NCI-H187 treated with DMSO at 0.1 percent for 48 hours (cell line): ENCODE measurements around the gene ITPRIP.
A peak's percentile ranks its signal among the peaks of the same experiment; 100 is the strongest.

Source experiments
- DNase-seq: peaks from one replicate; lab custom pipeline; 2025; lab: John Stamatoyannopoulos, UW

The ITPRIP gene, protein sequence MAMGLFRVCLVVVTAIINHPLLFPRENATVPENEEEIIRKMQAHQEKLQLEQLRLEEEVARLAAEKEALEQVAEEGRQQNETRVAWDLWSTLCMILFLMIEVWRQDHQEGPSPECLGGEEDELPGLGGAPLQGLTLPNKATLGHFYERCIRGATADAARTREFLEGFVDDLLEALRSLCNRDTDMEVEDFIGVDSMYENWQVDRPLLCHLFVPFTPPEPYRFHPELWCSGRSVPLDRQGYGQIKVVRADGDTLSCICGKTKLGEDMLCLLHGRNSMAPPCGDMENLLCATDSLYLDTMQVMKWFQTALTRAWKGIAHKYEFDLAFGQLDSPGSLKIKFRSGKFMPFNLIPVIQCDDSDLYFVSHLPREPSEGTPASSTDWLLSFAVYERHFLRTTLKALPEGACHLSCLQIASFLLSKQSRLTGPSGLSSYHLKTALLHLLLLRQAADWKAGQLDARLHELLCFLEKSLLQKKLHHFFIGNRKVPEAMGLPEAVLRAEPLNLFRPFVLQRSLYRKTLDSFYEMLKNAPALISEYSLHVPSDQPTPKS

GRCh38 chr10:104337985-104338735 is at the start of gene ITPRIP:
ITPRIP (minus strand) TSS chr10:104338465; CDS start chr10:104316051, 22,414 bp downstream.
- DNase-seq, result no peak

DNA sequence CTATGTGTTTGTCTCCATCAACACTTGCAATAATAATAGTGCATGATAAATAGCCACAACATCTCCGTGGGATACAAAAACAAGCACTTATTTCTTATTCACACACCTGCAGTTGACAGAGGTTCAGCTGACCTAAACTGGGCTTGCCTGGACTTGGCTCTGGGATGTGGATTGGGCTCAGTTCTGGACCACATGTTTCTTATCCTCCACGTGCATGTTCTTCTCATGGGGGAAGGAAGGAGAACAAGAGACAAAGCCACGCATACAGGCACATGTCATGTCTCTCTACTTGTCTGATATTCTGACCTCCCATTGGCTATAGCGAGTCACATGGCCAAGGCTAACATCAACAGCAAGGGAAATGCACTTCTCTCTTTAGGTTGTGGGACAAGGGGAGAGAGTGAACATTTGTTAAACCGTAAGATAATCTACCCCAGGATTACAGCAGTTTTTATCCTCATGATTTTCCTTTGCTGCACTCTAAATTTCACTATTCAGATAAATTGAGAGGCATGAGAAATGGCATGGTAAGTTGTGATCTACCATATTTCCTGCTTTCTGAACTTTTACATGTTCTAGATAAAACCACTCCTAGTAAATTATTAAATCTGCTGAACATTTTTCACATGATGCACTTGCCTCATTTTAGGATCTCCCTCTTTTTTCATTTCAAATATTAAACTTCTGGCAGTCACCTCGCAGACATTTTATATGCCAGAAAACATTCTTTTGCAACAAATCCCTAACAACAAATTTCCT is 49.0 kb upstream of the ITPRIP start:
- DNase-seq, result no peak

DNA sequence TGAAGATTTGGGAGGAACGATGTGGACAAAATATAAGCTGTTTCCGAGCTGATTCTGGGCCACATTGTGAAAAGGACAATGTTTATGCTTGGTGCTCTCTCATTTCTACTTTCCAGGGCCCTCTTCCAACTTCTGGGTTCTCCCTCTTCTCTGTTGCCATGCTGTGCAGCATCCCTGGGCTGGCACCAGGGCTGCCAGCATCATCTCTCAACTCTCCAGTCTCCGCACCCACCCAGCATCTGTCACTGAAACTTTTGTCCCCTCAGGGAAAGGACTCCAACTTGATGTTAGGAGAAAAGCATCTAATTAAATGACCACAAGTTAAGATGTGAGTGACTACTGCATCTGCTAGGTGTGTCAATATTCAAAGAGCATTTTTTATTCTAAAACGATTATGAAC is 42.1 kb upstream of the ITPRIP start:
- no peak for DNase-seq

DNA sequence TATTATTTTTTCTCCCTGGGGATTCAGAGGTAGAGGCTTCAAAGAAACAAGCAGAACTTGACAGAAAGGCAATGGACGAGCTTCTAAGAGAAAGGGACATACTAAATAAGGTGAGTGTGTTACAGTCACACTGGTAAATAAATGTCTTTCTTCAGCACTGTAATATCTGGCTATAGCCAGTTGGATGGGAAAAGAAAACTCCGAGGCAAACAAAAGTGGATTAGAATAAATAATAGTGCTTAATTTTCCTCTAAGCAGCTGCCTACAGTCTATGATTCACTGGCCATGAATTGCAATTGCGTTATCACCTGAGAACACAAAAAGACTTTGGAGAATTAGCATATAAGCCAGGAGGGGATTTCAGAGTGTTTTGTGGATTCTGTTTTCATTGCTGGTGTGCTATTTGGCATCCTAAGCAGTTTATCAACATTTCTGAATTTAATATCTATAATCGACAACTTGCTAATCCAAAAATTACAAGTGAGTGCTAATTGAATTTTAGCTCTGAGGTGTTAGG is 38.6 kb upstream of the ITPRIP start:
- DNase-seq, result no peak

DNA sequence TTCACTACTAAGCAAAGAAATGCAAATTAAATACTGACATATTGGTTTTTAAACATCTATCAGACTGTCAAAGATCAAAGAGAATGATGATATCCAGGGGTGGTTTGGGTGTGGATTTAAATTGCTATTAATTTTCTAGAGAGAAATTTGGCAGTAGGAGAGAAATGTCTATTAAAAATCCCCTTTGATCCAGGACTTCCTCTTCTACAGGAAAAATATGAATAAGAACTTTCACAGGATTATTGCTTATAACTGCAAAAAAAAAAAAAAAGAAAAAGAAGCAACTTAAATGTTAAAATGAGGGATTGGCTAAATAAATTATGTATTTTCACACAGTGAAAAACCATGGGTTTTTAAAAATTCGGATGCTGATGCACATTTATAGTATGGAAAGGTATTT is 36.3 kb upstream of the ITPRIP start:
- DNase-seq, result no peak

DNA sequence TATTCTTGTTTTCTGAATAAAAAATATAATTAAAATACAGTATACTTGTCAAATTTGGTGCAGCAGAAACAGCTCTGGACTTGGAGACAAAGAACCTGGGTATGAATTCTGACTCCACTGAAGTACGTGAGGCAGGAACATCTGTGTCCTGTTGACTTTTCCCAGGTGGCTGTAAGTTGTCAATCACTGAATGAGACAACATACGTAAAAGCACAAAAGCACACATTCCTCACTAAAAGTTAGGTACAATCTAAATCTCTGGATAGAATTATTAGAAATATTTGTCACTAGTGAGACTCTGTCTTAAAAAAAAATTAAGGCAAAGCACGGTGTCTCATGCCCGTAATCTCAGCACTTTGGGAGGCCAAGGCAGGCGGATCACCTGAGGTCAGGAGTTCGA is 33.5 kb upstream of the ITPRIP start:
- no peak for DNase-seq

DNA sequence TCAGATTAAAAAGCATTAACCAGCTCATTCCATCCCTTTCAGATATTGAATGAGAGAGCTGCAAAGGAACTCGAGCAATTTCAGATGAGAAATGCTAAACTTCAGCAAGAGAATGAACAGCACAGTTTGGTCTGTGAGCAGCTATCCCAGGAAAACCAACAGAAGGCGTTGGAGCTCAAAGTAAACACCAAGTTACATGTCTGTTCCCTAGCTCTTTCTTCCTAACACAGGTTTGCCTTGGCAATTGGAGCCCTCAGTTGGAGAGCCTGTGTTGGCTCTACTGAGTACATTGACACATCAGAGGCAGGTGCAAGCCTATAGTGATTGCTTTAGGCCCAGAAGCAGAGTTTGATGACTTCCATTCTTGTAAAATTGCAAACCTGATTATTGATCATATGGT is 30.1 kb upstream of the ITPRIP start:
- no peak for DNase-seq

DNA sequence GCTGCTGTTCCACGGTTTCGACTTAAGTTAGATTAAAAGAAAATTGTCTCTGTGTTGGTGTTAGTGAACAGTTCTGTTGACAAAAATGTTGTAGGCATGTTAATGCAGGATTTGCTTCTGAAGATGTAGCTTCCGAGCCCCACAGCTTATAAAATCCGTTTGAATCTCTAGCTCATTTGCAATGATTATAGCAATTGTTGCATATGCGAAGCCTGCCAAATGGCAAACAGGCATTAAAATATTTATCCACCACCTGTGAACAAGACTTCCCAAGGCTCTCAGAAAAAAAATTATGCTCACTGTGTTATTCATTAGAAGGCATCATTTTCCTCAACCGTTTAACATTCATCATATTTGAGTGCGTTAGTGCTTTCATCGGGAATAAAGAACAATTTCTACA is 29.6 kb upstream of the ITPRIP start:
- no peak for DNase-seq

- no peak for DNase-seq
Measured at GRCh38 chr10:104359811-104360210, 21.5 kb upstream of the ITPRIP start.

DNA sequence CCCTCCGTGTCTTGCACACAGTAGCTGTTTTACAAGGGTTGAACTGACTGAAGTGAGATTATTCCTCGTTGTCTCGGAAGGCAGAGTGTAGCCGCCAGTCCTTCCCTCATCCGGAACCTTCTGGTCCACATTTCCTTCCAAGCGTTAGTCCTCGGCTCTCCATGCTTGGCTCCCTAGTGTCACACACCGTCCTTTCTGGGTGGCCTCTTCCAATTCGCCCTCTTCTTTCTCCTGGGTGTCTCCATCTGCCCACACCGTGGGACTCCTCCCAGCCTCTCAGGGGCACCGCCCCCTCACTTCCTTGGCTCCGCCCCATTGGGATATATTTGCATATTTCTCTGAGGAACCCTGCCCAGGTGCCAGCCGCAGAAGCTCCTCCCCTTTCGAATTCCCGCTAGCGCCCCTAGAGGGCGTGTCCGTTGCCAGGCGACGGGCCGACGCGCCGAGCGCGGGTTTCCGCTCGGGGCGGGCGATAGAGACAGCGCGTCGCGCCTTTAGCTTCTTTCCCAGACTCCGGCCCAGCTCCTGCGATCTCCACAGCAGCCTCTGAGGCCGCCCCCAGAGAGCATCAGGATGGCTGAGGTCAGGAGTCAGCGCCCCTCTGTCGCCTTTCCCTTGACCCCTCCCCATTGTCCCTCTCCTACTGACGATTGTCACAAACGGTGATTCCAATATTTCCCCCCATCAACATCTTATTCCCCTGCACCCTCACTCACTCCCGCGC is 15.2 kb upstream of the ITPRIP start, which contains the start of gene CFAP58:
Gene CFAP58, plus strand, starts transcription at position 509 of the 724 bp plus-strand sequence. Its CDS starts 65 bp downstream, at position 574.
- DNase-seq, result peak; percentile 7

DNA sequence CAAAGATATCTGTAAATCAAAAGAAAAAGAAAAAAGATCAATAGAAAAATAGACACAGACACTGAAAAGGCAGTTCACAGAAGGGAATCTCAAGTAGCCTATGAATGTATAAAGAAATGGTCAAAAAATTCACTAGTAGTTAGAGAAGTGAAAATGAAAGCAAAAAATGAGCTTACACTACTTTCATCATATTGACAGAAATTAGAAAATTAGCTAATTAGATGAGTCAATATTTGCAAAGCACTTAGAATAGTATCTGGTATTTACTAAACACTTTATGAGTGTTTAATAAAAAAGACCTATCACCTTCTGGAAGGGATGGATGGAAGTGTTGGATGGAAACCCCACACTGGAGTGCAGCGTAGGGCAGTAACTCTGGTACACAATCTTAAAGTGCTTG is 13.7 kb upstream of the ITPRIP start:
- no peak for DNase-seq

DNA sequence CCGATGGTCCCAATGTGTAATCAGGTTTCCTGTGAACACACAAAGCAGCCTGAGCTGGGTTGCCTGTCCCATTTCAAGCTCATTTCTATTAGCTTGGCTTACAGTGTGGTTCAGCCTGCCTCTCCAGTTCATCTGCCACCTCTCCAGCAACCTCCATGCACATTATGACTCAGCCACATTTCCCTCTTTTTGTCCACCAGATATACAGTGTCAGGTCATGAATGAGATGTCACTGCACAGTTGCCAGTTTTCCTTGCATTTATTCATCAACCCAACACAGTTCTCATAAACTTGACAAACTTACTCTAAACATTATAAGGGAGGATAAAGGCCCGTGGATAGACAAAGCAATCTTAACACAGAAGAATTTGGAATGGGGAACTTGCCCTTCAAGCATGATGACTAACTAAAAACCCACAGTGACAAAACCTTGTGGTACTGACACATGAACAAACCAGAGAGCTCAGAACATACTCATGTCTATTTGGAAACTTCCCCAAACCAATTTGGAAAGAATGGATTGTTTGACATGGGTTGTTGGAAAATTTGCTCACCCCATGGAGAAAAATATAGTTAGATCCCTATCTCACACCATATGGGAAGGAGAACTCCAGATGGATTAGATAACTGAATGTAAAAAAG is 12.9 kb upstream of the ITPRIP start:
- DNase-seq, result no peak

DNA sequence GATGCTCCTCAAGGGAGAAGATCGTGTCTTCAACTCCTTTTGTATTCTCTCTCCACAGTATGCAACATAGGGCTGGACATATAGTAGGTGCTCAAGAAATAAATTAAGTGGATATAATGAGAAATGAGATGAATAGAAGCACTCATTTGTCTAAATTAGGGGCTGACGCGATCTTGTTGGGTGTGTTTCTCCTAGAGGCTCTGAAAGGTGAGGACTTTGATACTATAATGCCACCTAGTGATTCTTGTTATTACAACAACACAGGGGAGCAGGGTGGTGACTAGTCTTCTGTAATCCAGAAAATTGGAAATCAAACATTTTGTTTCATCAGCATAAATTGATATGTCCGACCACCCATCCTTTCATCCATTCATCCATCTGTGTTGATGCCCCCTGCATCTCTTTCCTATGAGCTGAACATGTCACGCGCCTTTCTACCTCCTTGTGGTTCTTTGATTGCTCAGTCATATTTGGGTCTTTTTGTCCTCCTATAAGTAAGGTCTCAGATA is 11.9 kb upstream of the ITPRIP start:
- peak; percentile 2 for DNase-seq

DNA sequence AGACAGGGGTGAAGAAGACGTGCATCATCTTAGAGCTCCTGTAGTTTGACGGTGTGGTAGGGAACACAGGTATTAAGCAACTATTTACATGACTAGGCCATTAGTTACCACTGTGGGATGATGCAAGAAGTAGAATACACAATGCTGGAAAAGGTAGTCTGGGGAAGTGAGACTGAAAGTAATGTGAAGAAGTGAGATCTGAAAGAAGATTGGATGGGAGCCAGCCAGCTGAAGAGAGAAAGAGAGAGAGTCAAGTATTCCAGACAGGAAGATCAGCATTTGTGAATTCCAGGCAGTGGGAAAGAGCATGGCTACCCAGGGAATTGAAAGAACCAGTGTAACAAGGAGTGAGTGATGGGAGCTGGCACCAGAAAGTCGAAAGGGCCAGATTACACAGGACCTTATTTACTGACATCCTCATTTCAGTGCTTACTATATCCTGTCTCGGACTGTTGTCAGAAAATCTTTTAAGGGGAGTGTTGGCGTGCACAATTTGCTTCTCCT is 11.4 kb upstream of the ITPRIP start:
- no peak for DNase-seq

GRCh38 chr10:104348601-104349000 is 10.3 kb upstream of the ITPRIP start:
- no peak for DNase-seq

GRCh38 chr10:104347295-104348045 is 9.2 kb upstream of the ITPRIP start:
- no peak for DNase-seq

GRCh38 chr10:104345941-104346340 is 7.7 kb upstream of the ITPRIP start:
- DNase-seq, result no peak

DNA sequence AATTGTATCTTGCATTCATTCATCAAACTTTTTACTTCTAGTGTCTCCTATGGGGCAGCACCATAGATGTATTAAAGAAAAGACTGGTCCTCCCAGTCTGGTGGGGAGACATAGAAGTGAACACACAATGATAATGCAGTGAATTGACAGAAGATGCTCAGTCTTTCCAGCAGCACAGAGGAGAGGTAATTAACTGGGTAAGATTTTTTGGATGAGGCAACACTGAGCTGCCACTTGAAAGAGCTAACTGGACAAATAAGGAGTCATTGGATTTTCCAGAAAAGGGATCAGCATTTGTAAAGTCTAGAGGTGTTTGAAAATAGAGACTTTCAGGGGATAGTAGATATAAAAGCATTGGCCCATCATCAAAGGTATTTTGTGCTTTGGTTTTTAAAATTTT is 7.2 kb upstream of the ITPRIP start:
- DNase-seq, result no peak

DNA sequence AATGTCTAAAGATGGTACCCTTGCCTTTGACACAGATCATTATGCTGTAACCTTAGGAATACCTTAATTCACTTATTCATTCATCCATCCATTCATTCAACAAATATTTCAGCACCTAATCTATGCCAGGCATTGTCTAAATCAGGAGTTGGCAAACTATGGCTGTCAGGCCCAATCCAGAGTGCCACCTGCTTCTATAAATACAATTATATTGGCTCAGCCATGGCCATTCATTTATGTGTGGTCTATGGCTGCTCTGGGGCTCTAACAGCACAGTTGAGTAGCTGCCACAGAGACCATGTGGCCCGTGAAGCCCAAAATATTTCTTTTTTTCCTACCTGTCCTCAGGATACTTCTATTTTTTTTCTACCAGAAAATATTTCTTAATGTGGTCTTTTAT is 6.0 kb upstream of the ITPRIP start:
- no peak for DNase-seq
